Left renal pelvis (tissue), 4 donors: ENCODE measurements around the gene BLCAP. TPM values are rescaled to one million over a fixed set of nuclear protein-coding genes. Genes with fewer than 3 reads are reported as not detected.

Source experiments
- DNase-seq, 4 donors: peaks; one replicate each; pipeline ENCODE4 v3.0.0-alpha.2; 2013; ENCODE audit warnings: low read depth in 4 of 4, low spot score in 3 of 4
- polyA plus RNA-seq, 4 donors: library from polyadenylated mRNA; unstranded; fragments of 120-200 nt; gene quantifications; one replicate each; pipeline ENCODE4 v1.2.1, GENCODE V29; 2013; ENCODE audit not compliant: insufficient read length in 4 of 4

The BLCAP gene
- polyA plus RNA-seq, 4 donors, result 63.7 to 95.3 (median 79.7) TPM

GRCh38 chr20:37518606-37519507, 8.8 kb downstream of the BLCAP start:
- no peak for DNase-seq

DNA sequence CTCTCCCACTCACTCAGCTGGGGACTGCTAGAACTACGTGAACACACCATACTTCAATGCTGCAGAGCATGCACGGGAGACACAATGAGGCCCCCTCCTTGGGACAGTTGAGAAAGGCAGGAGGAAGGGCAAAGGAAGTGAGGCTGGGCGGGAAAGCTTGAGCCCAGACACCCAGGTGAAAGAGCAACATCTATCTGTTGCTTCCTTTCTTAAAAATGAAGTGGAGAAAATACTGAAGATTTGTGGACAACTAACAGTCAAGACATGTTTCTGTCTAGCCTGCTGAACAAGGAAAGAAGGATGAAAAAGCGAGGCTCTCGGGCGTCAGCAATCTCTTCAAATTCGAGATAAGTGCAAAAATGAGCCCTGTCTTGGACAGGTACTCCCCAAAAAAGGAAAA, 9.6 kb downstream of the BLCAP start:
- no peak for DNase-seq

- no peak for DNase-seq
These were observed 10.6 kb downstream of the BLCAP start for GRCh38 chr20:37516811-37517750.

DNA sequence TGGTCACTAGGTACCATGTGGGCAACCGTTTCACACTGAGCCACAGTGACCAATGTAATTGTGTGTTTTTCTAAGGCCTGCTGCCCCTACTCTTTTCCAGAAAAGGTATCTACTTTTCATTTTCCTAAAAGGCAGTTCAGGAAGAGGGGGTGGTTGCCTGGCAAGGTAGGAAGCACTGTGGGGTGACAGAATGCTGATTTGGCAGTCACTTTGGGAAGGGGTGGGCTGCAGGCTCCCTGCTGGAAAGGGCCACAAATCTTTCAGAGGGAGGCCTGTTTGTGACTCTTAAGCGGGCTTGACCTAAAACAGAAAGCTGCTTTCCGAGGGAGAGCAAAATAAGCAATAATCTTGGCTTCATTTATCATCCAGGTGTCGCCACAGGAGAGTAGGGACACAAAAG, 11.8 kb downstream of the BLCAP start:
- DNase-seq, result no peak

GRCh38 chr20:37513779-37514359, 13.8 kb downstream of the BLCAP start:
- no peak for DNase-seq

DNA sequence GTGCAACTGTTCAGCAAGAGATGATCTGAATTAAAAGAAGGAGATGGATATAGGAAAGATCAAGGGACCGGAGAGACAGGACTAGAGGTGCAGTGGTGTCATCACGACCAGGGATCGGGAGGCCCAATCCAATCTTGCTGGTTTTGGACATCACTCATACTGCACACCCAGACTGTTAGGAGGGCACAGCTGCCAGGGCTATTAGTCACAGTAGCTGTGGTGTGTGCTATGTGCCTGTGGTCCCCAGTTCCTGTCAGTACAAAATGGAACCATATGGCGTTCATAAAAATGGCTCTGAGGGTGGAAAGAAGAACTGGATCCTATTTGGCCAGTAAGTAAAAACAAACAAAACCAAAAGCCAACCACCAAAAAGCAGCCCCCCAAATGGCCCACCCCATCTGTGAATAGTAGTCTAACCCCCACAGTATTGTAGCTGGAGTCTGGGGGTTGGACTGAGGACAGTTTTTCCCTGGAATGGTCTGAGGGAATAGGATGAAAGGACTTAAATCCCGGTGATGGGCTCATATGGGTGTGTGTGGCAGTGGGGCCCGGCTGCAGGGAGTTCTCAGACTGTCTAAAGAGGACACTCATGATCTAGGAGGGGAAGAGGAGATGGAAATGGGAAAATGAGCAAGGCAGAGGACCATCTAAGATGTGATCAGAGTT, 15.9 kb downstream of the BLCAP start:
- DNase-seq, result no peak

- no peak for DNase-seq
These were observed 17.4 kb downstream of the BLCAP start for GRCh38 chr20:37510226-37510625.

- DNase-seq, result no peak
These were observed 21.4 kb downstream of the BLCAP start for GRCh38 chr20:37506152-37506725.

DNA sequence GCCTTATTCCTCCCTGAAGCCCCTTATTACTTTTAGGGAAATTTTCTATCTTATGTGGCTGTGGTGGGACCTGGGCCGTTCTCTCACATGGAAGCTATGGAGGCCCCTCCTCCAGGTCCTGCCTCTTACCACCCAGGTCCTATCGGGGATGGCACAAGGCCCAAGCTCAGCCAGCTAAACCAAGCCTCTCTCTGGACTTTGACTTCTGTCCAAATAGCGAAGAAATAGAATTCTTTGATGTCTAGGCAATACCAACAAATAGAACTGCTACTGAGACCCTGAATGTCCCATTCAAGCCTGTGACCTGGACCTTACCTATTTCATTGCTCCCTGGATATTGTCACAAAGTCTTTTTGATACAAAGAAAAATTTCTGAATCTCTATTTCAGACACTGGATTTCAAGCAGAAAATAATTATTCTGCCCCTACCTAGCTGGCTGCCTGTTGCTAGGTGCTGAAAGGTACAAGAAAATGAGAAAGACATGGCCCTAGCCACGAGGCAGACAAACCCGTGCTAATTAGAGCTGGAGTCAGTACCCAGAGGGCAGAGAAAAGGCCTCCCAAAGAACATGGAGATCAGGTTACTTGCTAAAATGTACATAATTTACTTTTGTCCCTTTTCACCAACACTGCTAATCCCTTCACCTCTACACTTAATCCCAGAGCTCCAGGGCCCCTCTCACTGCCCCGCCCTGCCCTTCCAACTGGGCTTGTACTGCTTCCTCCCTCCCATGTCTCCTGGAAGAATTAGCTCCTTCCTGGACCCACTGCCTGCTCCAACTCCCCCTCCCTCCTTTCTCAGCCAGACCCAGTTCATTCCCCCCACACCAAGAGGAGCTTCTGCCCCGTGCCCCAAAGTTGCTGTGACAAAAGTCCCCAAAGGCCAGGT, 22.2 kb downstream of the BLCAP start:
- no peak for DNase-seq

- no peak for DNase-seq
These were observed 23.1 kb downstream of the BLCAP start for GRCh38 chr20:37504404-37505096.

- DNase-seq, result no peak
These were observed 24.3 kb downstream of the BLCAP start for GRCh38 chr20:37503256-37503927.

- DNase-seq, result no peak
These were observed 25.0 kb downstream of the BLCAP start for GRCh38 chr20:37502654-37503053.

DNA sequence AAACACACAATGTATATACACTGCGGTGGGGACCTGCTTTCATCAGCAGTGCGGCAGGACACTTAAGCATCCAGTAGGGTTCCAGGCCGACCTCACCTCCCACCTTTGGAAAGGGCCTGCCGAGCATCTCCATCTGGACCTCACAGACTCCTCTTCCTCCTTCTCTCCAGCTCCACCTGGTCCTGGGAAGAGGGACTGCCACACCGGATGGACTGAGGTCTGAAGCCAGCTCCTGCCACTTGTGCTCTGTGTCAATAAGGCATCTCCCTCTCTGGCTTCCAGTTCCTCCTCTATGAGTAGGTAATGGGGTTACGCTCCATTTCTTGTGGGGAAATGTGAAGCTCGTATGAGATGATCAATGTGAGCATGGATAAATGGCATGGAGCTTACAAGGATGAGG, 25.7 kb downstream of the BLCAP start:
- no peak for DNase-seq

DNA sequence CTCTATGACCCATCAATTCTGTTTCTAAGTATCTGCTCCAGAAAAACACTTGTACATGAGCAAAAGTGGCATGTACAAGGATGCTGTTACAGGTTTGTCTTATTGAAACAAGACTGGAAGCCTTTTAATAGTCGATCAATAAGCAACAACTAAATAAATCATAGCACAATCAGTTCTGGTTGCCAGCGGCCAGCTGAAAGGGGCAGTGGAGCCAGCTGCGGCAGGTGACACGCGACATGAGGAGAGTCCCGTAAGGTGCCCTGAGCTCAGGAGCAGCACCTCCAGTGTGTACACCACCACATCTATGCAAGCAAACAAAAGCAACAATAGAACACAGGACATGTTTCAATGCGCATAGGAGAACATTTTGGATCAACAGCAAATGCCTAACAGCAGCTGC, 27.4 kb downstream of the BLCAP start:
- DNase-seq, result no peak

DNA sequence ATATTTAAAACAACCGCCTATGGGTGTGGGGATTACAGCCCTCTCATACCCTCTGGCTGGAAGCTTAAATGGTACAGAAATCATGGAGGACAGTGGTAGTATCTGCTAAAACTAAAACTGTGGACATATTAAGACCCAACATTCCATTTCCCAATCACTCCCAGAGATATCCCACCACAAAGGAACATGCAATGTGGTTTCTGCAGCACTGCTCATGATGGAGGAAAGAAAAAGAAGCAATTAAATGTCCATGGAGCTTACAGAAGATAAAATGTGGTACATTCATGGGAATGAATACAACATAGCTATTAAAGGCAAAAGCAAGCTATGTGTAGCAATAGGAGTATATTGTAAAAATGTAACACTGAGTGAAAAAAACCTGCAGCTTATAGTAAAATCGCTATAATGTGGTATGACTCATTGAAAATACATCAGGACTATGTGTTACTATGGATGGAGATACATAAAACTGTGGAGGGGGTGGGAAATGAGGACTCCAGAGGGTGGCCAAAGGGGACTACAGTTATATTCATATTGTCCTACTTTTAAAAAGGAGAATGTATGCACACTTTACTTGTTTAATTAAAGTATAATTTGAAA, 29.5 kb downstream of the BLCAP start:
- DNase-seq, result no peak

DNA sequence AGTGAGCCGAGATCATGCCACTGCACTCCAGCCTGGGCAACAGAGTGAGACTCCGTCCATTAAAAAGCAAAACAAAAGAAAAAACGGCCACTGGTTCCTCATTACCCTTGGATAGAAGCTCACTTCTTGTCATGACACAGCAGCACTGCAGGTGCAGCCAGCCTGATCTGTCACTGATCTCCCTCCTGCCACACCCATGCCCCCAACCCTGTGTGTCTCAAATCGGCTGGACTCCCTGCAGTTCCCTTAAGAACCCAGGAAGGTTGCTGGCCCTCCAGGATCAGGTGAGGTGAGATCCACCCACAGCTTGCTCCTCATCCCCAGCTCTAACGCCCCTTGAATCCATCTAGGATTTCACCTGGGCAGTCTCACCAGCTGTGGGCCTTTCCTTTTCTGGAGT, 32.9 kb downstream of the BLCAP start:
- DNase-seq, result no peak

GRCh38 chr20:37494301-37494700, 33.4 kb downstream of the BLCAP start:
- DNase-seq, result no peak

GRCh38 chr20:37492945-37493344, 34.7 kb downstream of the BLCAP start:
- no peak for DNase-seq
